Endothelial cell of hepatic sinusoid (primary cell): ENCODE results near the gene ABL1.

Source experiments
- in situ Hi-C: cut with HindIII; loops from 2 replicates; pipeline ENCODE4 v1.10.0; 2017; ENCODE audit warnings: low sequenced_read_pairs

ABL1 gene

GRCh38 chr9:130887494-130888144, 52.6 kb downstream of the ABL1 start:
- in situ Hi-C loops, result no loop called here

- in situ Hi-C loops, result no loop called here
Observed at GRCh38 chr9:130888146-130888885, 53.3 kb downstream of the ABL1 start.

DNA sequence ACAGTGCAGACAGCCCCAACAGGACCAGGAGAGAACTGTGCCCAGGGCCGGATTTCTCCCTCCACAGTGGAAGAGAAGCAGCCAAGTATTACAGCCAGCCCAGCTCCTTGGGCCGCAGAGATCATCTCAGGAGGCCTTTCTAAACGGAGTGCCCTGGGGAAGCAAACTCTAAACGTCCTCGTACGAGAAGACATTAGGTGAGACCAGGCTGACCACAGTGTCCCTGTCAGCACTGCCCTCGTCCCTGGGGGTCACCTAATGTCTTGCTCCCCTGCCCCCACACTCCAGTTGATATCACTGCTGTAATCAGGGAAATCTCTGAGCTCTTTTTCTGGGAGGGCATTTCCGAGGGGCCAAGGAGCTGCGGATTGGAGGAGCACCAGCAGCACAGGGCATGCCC, 55.1 kb downstream of the ABL1 start:
- in situ Hi-C loops, result no loop called here

GRCh38 chr9:130890870-130891687, 56.0 kb downstream of the ABL1 start:
- in situ Hi-C loops, result no loop called here

- in situ Hi-C loops, result no loop called here
Observed at GRCh38 chr9:130891688-130892476, 56.8 kb downstream of the ABL1 start.

GRCh38 chr9:130892477-130893304, 57.6 kb downstream of the ABL1 start:
- in situ Hi-C loops, result no loop called here

DNA sequence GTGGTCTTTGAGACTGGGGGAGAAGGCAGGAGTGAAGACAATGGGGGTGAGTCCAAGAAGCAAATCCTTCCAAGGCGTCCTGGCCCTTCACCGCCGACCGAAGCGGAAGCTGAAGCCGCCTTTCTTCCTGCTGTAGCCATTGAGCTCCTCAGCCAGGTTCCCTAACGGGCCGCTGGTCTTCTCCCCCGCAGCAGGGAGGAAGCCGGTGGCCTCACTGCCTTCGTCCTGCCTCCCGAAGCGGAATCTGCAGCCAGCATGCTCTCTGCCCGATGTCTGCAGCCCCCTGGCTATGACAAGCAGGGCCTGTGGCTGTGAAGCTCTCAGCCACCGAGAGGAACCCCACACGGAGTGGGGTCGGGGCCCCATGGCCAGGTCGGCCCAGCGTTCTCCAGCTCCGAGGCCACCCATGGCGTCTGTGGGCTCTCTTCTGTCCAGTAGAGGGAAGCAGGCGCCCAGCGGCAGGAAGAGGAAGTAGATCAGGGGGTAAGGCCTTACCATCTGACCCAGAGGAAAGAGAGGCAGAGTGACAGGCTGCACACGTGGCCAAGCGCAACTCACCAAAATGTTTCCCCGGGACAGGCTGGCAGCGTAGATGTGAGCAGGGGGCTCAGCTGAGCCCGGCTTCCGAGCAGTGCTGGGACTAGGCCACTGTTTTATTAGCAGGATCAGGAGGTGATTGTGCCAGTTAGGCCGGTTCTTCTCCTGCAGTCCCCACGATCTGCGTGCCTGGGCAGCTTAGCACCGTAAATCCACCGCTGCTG, 58.5 kb downstream of the ABL1 start:
- in situ Hi-C loops, result no loop called here

DNA sequence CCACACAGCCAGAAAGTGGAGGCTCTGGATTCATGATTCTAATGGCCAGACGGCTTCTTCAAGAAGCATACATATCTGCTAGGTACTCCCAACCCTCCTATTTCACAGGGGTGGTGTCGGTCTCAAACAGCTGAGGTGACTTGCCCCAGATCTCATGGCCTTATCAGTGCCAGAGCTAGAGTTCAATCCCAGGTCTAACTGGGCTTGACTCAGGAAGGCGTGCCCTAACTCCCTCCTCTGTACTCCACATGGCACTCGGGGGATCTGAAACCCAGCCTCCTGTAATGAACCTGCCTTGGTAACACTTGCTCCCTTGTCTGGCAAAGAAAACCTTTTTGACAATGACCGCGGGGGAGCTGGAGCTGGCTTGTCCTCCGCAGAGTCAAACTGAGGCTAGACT, 59.5 kb downstream of the ABL1 start:
- in situ Hi-C loops, result no loop called here

DNA sequence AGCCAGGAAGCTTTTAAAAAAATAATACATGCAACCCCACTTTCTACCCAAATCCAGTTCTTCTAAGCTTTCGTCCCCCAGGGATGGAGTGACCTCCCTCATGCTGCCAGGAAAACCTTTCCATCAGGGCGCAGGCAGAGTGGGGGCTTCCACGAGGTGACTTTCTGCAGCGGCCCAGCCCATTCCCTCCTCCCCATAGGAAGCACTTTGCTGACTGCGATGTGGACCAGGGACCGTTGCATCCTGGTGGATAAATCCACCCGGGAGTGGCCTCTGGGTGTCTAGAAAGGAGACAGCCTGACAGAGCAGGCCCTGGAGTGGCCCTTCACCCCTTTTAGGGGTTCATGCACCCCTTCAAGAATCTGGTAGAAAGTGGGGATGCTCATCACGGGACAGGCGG, 60.0 kb downstream of the ABL1 start:
- in situ Hi-C loops, result no loop called here

- in situ Hi-C loops, result no loop called here
Observed at GRCh38 chr9:130895481-130896232, 60.6 kb downstream of the ABL1 start.

- in situ Hi-C loops, result no loop called here
Observed at GRCh38 chr9:130896233-130897014, 61.4 kb downstream of the ABL1 start, which contains the start of gene QRFP. QRFP (minus strand) TSS chr9:130896812; CDS start chr9:130893838, 2,974 bp downstream.

DNA sequence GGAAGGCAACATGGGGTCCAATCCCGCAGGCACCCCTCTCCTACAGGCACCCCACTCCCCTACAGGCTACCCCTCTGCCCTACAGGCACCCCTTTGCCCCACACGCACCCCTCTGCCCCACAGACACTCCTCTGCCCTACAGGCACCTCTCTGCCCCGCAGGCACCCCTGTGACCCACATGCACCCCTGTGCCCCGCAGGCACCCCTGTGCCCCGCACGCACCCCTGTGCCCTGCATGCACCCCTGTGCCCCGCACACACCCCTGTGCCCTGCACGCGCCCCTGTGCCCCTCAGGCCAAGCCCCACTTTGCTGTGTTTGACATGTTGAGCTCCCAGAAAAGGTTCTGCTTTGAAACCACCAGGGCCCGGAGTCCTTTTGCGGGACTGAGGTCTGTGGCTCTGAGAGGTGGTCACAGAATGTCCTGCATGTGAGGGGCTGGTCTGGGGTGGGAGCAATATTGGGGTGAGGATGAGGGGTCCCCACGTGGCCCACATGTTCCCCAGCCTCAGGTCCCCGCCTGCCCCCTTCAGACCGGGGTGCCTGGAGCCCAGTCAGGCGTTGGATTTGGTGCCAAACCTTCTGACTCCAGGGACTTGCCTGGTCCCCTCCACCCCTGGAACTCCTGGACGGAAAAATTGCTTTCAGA, 62.2 kb downstream of the ABL1 start:
- in situ Hi-C loops, result no loop called here

DNA sequence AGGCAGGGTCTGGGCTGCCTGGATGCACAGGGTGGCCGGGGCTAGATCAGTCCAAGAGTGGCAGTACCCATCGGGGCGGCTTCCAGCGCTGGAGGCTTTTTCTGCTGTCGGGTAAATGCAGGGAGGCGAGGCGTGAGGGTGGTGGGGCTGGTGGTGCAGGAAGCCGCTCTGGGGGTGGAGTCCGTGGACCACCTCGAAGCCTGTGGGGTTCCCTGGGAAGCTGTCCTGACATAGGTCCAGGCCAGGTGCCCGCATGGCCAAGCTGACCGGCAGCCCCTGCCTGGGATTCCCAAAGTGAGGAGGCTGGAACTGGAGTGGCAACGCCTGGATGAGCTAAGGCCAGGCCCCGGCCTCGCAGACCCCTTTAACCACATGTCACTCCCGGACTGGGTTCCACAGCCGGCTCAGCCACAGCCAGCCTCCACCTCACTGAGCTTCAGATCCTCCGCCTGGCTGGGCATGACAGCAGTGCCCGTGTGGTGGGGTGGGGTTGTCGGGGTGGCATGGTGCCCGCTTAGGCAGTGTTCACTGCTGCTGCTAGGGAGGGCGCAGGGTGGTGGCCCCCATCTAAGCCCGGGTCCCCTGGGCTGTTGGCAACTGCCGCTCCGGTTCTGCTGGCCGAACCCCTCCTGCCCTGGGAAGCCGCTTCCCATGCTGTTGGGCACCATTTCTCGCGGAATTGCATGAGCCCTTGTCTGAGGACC, 62.9 kb downstream of the ABL1 start:
- in situ Hi-C loops, result no loop called here

DNA sequence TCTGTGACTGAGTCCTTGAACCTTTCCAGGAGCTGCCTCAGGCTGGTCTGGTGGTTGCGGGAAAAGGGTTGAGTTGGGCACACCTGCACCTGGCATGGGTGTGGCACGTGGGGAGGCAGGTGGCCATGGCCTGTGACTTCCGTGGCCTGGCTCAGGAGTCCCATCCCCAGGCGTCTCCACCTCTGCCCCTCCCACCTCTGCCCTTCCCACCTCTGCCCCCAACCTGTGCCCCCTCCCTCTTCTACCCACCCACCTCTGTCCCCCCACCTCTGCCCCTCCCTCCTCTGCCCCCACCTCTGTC, 63.4 kb downstream of the ABL1 start:
- in situ Hi-C loops, result no loop called here

- in situ Hi-C loops, result no loop called here
Observed at GRCh38 chr9:130899051-130899748, 64.1 kb downstream of the ABL1 start.
